Fibroblast of skin of right quadriceps (primary cell): ENCODE results near the gene MGRN1.

Experiments used
- DNase-seq: peaks from one replicate; pipeline ENCODE4 v3.0.0-alpha.2; 2013

The MGRN1 gene

DNA sequence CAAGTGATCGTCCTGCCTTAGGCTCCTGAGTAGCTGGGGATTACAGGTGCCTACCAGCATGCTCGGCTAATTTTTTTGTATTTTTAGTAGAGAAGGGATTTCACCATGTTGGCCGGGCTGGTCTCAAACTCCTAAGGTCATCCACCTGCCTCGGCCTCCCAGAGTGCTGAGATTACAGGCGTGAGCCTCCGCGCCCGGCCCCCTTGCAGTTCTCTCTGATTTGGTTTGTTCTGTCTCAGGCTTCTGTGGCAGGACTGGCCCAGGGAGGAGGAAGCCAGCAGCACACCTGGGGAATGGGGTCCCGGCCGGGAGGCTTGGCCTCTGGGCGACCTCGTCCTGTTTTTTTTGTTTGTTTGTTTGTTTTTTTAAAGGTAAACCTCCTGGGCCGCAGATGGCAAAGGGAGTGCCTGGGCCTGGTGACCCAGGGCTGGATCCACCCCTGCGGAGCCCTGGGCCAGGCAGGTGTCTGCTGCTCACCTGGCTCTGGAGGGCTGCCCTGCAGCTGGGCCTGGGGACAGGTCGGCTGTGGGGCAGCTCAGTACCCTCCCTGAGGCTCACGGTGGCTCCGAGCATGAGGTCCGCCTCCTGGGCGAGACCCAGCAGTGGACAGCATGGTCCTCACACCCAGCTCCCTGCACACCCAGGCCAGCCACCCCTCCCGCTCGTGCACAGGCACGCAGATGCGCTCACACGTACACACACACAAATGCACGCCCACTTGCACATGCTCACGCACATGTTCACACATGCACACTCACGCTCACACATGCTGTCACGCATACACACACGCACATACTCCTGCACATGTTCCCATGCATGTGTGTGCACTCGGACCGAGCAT is 65.5 kb downstream of the MGRN1 start:
- DNase-seq = no peak

DNA sequence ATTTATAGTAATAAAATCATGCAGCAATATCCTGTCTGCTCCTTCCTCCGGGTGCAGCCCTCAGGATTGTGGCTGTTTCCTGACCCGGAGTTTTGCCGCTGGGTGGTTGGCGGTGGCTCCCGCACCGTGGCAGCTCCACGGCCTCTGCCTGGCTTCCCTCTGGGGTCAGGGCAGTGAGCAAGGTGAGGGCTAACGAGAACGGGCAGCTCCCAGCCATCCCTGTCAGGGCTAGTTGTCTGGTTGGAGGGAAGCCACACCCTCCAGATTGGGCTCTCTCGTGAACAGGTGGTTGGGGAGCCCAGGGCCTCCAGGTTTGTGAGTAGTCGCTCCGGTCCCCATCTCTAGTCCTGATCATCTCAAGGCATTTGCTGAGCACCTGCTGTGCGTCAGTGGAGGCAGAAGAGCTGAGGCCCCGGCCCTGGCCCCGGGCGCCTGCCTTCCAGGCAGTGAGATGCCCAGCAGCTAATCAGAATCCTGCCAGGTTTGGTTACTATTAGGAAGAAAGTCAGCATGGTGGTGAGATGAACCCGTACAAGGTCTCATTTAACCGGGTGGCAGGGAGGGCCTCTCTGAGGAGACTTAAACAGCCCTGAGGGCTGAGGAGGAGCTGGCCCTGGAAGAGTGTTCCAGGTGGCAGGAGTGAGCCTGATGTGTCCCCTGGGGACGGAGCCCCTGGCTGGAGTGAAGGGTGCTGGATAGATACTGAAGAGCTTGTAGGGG is 66.5 kb downstream of the MGRN1 start:
- no peak for DNase-seq

DNA sequence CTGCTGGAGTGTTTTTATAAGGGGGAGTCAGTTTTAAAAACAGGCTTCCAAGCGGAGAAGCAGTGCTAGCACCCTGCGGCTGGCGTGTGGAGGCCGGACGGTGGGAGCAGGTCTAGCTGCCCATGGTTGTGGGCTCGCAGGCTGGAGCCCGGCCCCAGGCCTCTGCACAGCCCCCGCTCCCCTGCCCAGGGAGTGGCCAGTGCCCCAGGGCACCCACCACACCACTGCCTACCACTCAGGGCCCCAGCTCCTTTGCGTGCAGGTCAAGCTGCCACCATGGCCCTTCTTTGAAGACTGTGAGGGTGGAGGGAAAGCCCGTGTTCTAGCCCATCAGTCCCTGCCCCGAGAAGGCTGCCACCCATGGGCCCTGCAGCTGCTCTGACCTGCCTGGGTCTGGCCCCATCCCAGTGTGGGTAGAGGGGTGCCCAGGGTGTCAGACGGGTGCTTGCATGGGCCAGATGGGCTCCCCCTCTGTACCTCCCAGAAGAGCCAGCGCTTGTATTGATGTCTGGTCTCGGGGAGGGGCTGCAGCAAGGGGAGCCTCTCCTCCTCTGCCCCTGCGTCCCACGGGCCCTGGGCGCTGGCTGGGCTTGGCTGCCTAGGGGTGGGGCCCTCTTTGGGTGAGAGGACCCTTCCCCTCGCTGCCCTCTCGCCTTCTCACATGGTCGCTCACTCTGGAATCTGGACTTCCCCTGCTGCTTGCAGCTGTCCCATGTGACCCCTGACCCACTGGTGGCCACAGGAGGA is 67.2 kb downstream of the MGRN1 start:
- no peak for DNase-seq

DNA sequence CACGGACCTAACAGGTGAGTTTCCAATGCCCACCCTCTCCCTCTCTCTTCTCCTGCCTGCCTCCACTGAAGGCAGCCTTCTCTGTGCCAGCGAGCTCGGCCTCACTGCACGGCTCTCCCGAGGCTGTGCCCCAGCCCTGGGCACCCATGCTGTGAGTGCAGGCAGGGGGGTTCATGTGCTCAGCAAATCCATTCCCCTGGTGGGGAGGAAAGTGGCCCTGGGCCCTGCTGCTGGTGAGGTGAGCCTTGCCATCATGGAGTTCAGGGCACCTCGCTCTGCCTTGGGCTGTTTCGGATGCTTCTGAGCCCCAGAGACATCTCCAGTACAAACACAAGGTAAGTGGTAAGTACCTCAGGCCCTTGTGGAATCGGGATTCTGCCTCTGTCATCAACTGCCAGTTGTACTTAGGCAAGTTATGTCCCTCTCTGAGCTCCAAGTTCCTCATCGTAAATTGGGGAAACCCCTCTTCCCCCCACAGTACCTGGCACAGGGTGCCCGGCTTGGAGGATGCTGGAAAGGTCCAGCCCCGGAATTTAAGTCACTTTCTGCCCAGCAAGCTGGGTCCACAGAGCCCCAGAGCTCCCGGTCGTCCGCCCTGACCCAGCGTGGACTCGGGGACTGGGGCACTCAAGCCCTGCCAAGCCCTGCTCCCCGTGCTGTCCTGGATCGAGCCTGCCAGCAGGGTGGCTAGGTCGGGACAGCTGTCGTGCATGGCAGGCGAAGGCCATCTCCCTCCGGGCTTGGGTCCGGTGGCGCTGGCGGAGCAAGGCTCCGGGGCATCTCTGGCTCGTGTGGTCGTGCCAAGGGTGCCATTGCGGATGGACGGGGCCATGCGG is 68.1 kb downstream of the MGRN1 start:
- no peak for DNase-seq

DNA sequence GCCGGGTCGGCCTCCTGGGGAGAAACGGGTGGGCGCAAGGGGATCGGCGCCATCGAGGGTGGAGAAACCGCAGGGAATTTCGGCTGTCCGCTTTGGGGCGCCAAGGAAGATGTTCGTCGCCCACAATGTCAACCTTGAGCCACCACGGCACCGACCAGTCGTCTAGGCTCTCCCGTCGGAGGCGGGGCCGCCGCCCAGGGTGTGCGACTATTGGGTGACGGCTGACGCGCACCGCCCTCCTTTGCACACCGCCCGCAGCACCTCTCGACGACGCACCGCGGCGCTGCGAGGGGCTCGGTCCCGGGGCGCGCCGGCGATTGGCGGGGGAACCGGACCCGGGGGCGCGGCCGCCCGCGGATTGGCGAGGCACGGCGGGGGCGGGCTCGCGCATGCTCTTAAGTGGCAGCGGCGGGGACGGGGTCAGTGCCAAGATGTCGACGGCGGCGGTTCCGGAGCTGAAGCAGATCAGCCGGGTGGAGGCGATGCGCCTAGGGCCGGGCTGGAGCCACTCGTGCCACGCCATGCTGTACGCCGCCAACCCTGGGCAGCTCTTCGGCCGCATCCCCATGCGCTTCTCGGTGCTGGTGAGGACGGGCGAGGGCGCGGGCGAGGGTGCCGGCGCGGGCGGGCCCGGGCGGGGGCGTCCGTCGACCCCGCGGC is 68.8 kb downstream of the MGRN1 start, which contains the start of gene NUDT16L1:
Gene NUDT16L1 (plus strand): TSS at position 267 of the 660 bp plus-strand sequence. CDS start 165 bp downstream, at position 432.
- DNase-seq = peak; percentile 95

DNA sequence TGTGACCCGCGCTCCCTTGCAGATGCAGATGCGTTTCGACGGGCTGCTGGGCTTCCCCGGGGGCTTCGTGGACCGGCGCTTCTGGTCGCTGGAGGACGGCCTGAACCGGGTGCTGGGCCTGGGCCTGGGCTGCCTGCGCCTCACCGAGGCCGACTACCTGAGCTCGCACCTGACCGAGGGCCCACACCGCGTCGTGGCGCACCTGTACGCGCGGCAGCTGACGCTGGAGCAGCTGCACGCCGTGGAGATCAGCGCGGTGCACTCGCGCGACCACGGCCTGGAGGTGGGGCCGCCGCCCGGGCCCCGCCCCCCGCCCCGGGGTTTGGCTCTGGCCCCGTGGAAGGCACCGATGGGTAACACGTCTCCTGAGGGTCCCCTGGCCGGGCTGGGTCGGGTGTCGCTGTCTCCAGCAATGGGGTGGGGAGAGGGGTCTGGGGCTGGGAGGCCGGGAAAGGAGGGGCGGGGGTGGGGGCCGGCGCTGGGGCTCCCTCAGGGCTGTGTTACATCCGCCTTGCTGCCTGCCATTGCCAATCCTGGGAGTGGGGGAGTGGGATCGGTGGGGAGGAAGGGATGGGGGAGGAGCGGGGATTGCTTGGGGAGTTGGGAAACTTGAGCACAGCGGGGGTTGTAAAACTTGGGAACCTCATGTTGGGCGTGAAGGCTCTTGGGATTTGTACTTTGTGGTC is 69.5 kb downstream of the MGRN1 start:
- peak; percentile 57 for DNase-seq

DNA sequence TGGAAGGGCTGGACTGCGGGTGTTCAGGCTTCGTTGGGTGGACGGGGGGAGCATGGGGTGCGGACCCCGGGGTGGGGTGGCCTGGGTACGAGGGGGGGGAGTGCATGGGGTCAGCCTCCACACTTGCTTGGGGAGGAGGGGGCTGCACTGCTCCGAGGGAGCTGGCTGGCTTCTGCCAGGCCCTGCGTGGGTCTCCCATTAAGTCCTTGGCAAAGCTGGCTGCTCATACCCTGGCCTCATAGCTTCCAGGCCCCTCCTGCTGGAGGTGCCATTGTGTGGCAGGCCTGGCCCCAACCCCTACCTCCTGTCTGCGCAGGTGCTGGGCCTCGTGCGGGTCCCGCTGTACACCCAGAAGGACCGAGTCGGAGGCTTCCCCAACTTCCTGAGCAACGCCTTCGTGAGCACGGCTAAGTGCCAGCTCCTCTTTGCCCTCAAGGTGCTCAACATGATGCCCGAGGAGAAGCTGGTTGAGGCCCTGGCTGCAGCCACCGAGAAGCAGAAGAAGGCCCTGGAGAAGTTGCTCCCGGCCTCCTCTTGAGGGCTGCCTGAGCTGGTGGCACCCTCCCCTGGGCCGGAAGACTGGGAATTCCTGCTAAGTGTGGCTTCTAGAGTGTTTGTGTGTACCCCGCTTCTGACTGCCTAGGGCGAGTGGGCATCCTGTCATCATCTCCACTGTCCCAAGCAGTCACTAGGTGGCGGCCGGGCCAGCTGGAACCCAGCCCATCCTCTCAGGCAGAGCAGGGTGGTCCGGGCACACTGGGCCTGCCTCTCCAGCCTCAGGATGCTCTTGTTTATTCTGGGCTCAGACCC is 70.2 kb downstream of the MGRN1 start:
- no peak for DNase-seq

DNA sequence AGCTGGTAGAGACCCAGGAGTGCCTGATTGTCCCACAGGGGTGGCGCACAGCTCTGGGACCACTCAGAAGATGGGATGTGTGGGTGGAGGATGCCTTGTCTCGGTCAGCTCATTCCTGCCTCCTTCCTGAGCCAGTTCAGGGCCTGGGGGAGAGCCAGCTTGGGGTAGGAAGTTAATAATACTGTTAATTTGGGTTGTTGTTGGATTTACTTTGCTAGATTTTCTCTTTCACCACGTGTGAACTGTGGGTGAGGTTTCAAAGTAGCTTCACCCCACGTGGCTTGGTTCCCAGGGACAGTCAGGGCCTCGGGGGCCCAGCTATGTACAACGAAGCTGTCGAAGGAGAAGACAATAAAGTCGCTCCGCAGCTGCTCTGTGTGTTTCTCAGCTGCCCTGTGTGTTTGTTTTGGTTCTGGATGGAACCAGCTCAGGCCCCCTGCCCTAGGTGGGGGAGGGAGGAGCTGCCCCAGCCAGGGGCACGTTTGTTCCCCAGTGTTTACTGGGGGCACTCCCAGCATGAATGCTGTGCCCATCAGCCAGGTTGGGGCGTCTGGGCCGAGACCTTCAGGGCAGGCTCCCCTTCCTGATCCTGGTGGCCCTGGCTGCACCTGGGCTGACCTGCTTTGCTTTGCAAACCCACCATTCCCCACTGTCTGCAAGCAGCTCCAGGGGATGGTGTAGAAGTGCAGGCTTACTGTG is 71.0 kb downstream of the MGRN1 start:
- DNase-seq = no peak

DNA sequence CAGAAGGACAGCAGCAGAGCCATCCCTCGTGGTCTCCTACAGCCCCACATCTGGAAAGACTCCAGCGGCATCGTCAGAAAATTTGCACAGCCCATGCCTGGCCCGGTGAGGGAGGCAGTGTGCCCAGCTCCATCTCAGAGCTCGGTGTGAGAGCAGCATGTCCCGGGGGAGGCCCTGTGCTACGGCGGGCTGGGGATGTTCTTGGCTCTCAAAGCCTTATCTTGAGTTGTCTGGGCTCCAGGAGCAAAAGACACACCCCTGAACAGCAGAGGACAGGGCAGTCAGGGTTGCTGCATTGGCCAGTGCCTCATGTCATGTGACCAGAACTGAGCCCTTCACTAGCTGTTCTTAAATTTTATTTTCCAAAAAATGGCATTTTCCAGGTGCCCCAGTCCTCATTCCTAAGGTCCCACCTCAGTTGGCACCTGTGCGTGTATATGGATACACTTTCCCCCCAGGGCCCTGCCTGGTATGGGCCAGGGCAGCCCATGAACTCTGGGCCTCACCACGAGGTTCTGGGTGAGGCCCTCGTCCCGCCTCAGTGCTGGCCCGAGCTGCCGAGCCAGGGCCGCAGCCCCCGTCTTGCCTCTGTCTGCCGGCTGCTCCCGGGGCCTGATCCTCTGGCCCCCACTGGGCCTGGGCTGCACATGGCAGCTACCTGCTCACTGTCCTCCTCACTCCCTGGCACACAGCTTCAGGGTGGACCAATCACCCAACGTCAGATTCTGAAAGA is 71.7 kb downstream of the MGRN1 start:
- no peak for DNase-seq

DNA sequence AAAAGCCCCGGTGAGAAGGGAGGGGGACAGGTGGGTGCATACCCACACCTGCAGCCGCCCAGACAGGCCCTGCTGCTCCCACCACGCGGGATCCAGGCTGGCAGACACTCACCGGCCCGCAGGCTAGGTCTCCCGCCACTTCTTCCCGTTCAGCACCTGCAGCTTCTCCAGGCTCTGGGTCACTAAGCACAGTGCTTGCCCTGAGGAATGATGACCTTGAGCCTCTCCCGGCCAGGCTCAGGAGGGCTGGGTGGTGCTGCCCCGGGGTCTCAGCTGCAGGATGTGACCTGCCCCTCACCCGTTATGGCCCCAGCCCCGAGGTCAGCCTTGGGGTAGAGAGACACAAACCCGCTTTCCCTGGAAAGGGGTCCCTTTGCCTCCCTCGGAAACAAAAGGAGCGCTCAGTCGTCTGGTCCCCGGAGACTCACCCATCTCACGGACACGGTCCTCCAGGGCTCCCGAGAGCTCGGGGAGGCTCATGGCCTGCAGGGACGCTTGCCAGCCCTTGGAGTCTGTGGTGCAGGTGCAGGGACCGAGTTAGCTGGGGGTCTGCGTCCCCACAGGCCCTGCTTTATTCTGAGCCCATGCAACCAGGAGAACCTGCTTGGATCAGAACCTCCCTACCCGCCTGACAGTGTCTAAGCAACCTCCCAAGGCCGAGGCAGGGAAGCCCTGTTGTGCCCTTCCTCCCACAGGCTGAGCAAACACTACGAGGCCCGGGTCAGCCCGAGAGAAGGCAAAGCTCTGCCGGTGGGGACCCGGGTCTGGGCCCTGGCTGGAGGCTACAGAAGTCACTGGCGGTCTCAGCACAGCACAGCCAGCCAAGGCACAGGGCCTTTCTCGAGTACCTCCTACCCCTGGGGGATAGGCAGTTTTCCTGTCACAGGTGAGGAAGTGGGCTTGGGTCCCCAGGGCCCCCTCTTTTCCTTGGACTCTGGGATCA is 72.5 kb downstream of the MGRN1 start:
- DNase-seq = no peak

DNA sequence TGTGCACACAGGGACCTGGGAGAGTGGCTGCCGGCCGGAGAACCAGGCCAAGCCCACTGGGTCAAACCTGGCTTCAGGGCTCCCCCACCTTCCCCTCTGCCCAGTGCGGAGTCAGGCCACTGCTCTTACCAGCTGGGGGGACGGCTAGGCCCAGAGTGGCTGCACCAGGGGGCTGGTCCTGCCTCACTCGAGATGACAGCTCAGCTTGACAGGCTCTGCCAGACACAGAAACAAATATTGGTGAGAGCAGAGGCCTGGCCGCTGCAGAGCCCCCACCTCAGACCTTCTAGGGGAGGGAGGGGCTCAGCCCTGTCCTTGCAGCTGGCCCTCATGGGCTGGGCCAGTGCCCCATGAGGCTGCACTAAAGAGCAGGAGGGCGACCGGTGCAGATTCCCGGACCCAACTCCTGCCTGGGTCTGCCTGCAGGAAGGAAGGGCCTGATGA is 73.2 kb downstream of the MGRN1 start:
- no peak for DNase-seq

DNA sequence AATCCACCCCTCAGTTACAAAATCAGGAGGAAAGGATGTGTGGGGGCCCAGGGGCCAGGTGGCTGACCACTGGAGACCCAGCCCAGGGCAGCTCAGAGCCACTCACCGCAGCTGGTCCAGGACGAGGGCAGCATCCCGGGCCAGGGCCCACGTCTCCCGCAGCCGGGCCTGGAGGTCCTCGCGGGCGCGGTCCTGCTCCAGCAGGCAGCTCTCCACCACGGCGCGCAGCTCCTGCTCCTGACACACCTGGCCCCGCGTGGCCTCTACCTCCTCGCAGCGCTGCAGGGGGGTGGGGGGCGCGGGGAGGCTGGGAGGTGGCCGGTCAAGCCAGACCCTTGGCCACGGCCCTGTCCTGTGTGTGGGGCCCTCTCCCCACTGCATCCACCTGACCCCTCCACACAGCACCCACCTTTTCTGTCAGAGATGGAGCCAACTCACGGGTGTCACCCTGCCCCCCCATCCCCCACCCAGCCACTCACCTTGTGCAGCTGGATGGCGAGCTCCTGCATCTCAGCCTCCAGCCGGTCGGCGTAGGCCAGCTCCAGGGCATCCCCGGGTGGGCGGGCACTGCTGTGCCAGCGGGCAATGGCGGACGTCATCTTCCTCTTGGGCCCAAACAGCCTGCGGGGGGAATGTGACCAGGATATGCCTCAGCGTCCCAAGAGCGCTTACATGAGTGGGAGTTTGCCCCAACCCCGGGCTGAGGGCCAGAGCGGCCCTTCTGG is 73.9 kb downstream of the MGRN1 start:
- no peak for DNase-seq

DNA sequence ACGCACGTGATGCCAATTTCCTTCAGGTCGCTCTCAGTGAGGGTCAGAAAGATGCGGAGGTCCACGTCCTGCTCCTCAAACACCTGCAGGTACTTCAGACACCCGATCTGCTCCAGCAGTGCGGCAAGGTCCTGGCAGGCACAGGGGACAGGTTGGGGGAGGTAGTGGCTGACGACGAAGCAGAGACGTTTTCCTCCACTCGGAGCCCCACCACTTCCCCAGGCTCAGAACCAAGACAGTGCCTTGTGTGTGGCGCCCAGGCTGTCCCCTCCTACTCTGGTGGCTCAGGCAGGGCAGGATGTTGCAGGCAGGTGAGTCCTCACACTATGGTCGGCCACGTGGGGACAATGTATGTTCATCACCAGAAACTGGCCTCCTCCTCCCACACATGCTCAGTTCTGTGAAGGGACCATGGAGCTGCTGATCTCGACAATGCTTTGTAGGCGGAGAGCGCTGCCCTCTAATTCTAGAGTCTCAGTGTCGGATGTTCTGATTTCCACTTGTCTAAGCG is 74.5 kb downstream of the MGRN1 start:
- no peak for DNase-seq

DNA sequence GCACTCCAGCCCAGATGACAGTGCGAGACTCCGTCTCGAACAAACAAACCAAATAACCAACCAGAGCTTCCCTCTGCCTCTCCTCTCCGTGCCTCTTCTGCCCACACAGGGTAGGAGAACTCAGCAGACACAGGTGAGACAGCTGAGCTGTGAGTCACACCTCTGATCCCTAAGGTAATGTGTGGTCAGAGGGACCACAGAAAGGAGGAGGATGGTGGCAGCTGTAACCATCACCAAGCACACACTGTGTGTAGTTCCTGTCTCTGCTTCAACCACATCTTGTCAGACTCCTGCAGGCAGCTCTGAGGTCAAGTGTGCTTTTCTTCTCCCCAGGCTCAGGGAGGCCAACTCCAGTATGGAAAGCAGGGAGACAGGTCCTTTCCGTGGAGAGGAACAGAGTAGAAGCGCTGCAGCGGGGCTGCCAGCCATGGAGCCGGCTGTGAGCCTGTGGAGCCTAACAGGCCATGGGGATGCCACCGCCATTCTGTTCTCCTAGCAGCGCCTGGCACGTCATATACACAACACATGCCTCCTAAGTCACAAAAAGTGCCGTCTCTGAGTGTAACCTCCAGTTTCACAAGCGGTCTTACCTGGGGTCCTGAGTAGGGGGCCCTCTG is 75.9 kb downstream of the MGRN1 start:
- DNase-seq = no peak

DNA sequence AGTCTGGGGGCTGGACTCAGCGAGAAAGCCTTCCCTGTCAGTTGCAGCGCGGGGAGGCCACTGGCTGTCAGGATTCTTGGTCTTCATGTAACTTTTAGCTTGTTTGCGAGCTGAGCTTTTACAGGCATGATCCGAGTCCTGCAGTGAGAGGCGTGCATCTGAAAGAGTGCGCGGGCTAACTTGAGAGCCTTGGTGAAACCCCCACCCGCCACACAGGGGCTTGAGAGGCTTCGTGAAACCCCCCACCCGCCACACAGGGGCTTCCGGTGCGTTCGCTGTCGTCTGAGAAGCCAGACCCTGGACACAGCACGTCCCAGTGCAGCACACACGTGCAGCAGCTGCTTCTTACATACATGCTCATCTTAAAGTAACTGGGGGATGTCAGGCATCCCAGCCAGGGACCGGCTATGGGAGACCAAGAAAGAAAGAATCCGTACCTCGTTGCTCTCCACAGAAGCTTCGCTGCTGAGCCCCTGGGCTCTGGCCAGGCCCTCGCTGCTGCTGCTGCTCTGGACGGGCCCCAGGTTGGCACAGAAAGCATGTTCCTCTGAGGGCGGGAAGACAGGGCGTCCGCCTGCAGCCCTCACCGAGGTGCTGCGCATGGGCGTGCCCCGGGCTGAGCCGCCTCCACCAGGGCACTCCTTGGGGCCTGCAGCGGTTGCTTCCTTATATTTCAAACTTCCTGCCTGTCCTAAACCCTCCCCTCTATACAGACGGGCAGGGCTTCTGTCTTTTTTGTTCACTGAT is 76.5 kb downstream of the MGRN1 start:
- DNase-seq = no peak
